K562 (cell line): ENCODE data around the gene ISYNA1. TPM values are rescaled to one million over a fixed set of nuclear protein-coding genes. Genes with fewer than 3 reads are reported as not detected.
A peak's percentile ranks its signal among the peaks of the same experiment; 100 is the strongest.

Experiments used
- ATAC-seq: fragments of 200-7000 bp; cut with Tn5 transposase; 3 replicates; pipeline ENCODE4 v1.9.1; 2020; ENCODE audit warnings: moderate library complexity
- BruUV-seq: library from RNA; stranded (reverse); fragments of 400-500 nt; replicated peaks from 2 replicates; lab custom pipeline; 2021; lab: Mats Ljungman, UMichigan
- CTCF ChIA-PET: fragments of 300-600 bp; formaldehyde crosslinking; extraction: SDS; loops from one replicate; lab custom pipeline; 2021; ENCODE audit warnings: low intra/inter-chr PET ratio; lab: Yijun Ruan, JAX
- POLR2A ChIA-PET: fragments of 300-600, 350-650 bp; sonication (Branson Sonifier 250); formaldehyde crosslinking; extraction: SDS; loops from one replicate; lab custom pipeline; 2021; ENCODE audit warnings: antibody characterized with exemption, inconsistent platforms; lab: Yijun Ruan, JAX
- DNase-seq, 4 experiments: peaks; one replicate each; pipeline versions ENCODE4 v3.0.0 to v3.0.0-alpha.2; 2011 to 2018; ENCODE audit warnings: low spot score in 3 of 4, mixed read lengths in 3 of 4; ENCODE audit errors: extremely low read depth in 1 of 4
- FAIRE-seq: peaks from 2 replicates; lab custom pipeline; 2011; peaks lifted over from hg19 to GRCh38; lab: Jason Lieb, UNC
- H2AFZ ChIP-seq: 2 replicates; pipeline ENCODE4 v1.6.0; 2011; ENCODE audit warnings: low read depth, low read length, control low read depth, inconsistent platforms
- H3K27ac ChIP-seq: fragments of 200-600 bp; 3 replicates; pipeline ENCODE4 v1.8.0; 2011; ENCODE audit warnings: low read depth, mild to moderate bottlenecking, control low read depth, inconsistent platforms, low read length, moderate library complexity, mixed read lengths; ENCODE audit errors: extremely low read depth
- H3K27me3 ChIP-seq, 2 experiments: fragments of 300-600 bp in 1 of 2; 2 replicates in 1 of 2; 3 replicates in 1 of 2; pipeline versions ENCODE4 v1.6.0 to v1.8.0; 2011; ENCODE audit warnings: inconsistent platforms in 2 of 2, low read length in 2 of 2, mild to moderate bottlenecking in 1 of 2, mixed read lengths in 1 of 2, moderate library complexity in 1 of 2; ENCODE audit not compliant: control insufficient read depth in 2 of 2, insufficient read depth in 2 of 2
- H3K36me3 ChIP-seq: fragments of 300-600 bp; 3 replicates; pipeline ENCODE4 v1.8.0; 2011; ENCODE audit warnings: mild to moderate bottlenecking, low read length, inconsistent platforms; ENCODE audit not compliant: control insufficient read depth, insufficient read depth
- H3K4me1 ChIP-seq, 2 experiments: fragments of 200-600 bp in 1 of 2; replicated peaks in 1 of 2; 2 replicates in 1 of 2; 3 replicates in 1 of 2; pipeline versions ENCODE4 v1.5.1 to v1.8.0; 2011; ENCODE audit warnings: inconsistent platforms in 2 of 2, low read length in 2 of 2, mild to moderate bottlenecking in 1 of 2, mixed read lengths in 1 of 2, moderate library complexity in 1 of 2; ENCODE audit not compliant: control insufficient read depth in 2 of 2, insufficient read depth in 2 of 2
- H3K4me2 ChIP-seq: 2 replicates; pipeline ENCODE4 v1.6.1; 2011; ENCODE audit warnings: low read length, control low read depth, inconsistent platforms, mixed read lengths; ENCODE audit not compliant: insufficient read depth
- H3K4me3 ChIP-seq: fragments of 200-600 bp; sonication (generic), shearing (Covaris generic); 2 replicates; pipeline ENCODE4 v1.5.1; 2016; ENCODE audit warnings: control low read depth, inconsistent platforms
- H3K79me2 ChIP-seq: fragments of 200-600 bp; 3 replicates; pipeline ENCODE4 v1.8.0; 2011; ENCODE audit warnings: low read length, inconsistent platforms; ENCODE audit not compliant: control insufficient read depth, insufficient read depth
- H3K9ac ChIP-seq, 2 experiments: 2 replicates each; pipeline versions ENCODE4 v1.6.0 to v1.6.1; 2011; ENCODE audit warnings: low read depth in 2 of 2, low read length in 2 of 2, control low read depth in 1 of 2, inconsistent platforms in 1 of 2, mild to moderate bottlenecking in 1 of 2, mixed read lengths in 1 of 2; ENCODE audit not compliant: insufficient read depth in 1 of 2
- H3K9me1 ChIP-seq: one replicate; pipeline ENCODE4 v1.6.0; 2011; ENCODE audit warnings: inconsistent platforms, mild to moderate bottlenecking, low read length, moderate library complexity; ENCODE audit not compliant: control insufficient read depth, insufficient read depth
- H3K9me3 ChIP-seq: replicated peaks from 2 replicates; pipeline ENCODE4 v1.5.1; 2011; ENCODE audit warnings: low read depth, low read length, inconsistent platforms; ENCODE audit not compliant: control insufficient read depth, insufficient read depth
- H4K20me1 ChIP-seq: replicated peaks from 2 replicates; pipeline ENCODE4 v1.6.1; 2011; ENCODE audit warnings: low read length, inconsistent platforms, mixed read lengths; ENCODE audit not compliant: control insufficient read depth, insufficient read depth
- CLOCK ChIP-seq: fragments of 250-450 bp; sonication (Bioruptor Pico); IDR thresholded peaks from 2 replicates; pipeline ENCODE4 v1.4.0; 2020; ENCODE audit warnings: mild to moderate bottlenecking, moderate library complexity, borderline replicate concordance
- CREB1 ChIP-seq, 2 experiments: sonication (generic) in 1 of 2; formaldehyde crosslinking in 1 of 2; IDR thresholded peaks; 2 replicates each; pipeline versions ENCODE4 v1.6.1 to v1.8.0; 2012 to 2022; ENCODE audit warnings: inconsistent platforms in 1 of 2, mild to moderate bottlenecking in 1 of 2, missing genetic modification reagents in 1 of 2, moderate library complexity in 1 of 2
- FOXP4 ChIP-seq: sonication (generic); formaldehyde crosslinking; IDR thresholded peaks from 2 replicates; pipeline ENCODE4 v1.8.0; 2022; ENCODE audit warnings: mild to moderate bottlenecking, missing genetic modification reagents, borderline replicate concordance
- HIVEP1 ChIP-seq: fragments of 250-450 bp; sonication (Bioruptor Pico); IDR thresholded peaks from 2 replicates; pipeline ENCODE4 v1.4.0; 2020; ENCODE audit warnings: mild to moderate bottlenecking
- MAFK ChIP-seq: IDR thresholded peaks from 2 replicates; pipeline ENCODE4 v1.6.1; 2011; ENCODE audit warnings: low read length, improper control_type of control experiment
- MNT ChIP-seq, 2 experiments: fragments of 450-650 bp; conservative IDR thresholded peaks; 2 replicates each; pipeline ENCODE4 v1.6.1; 2017; ENCODE audit warnings: mild to moderate bottlenecking in 2 of 2, moderate library complexity in 2 of 2
- NKRF ChIP-seq: fragments of 450-650 bp; IDR thresholded peaks from 2 replicates; pipeline ENCODE4 v1.6.1; 2016; ENCODE audit warnings: borderline replicate concordance
- POLR2AphosphoS5 ChIP-seq: IDR thresholded peaks from 2 replicates; pipeline ENCODE4 v1.6.1; 2011; ENCODE audit warnings: mild to moderate bottlenecking, low read depth, low read length, moderate library complexity; ENCODE audit not compliant: control insufficient read depth, insufficient read depth
- SRF ChIP-seq, 2 experiments: fragments of 250-450, 450-650 bp in 1 of 2; sonication (Bioruptor Pico) in 1 of 2; sonication (generic) in 1 of 2; formaldehyde crosslinking; IDR thresholded peaks; 2 replicates each; pipeline versions ENCODE4 v1.5.0 to v1.5.1; 2020 to 2022; ENCODE audit warnings: mild to moderate bottlenecking in 1 of 2, missing genetic modification reagents in 1 of 2
- WGBS: fragments of 100-300 bp; shearing (Covaris generic); methylation state at CpG from one replicate; pipeline ENCODE4 v1.1.6; 2016; ENCODE audit warnings: low coverage, mixed read lengths; ENCODE audit not compliant: insufficient coverage; ENCODE audit errors: missing lambda C conversion rate; 5-methylcytosine and 5-hydroxymethylcytosine counted together
- in situ Hi-C: fragments of 300-500 bp; cut with MboI; formaldehyde crosslinking; loops from 4 replicates; pipeline ENCODE4 v1.15.0; 2018; ENCODE audit warnings: inconsistent platforms, mixed read lengths
- intact Hi-C: fragments of 100-400 bp; cut with micrococcal nuclease; formaldehyde crosslinking; loops from 2 replicates; pipeline ENCODE4 v1.14.2; 2022
- polyA plus RNA-seq, 8 experiments: library from polyadenylated mRNA; depleted of rRNA in 4 of 8; stranded (reverse) in 5 of 8; unstranded in 3 of 8; fragments of >200 nt; fragmentation: Nextera tagmentation in 2 of 8; fragmentation: Illumina TruSeq in 1 of 8; extraction: Ambion mirVana in 2 of 8; extraction: Trizol in 1 of 8; gene quantifications; 2 replicates each; pipeline versions ENCODE4 v1.2.1 to v1.2.3, GENCODE V29; 2011 to 2014; ENCODE audit warnings: inconsistent platforms in 1 of 8, missing spikeins in 1 of 8
- total RNA-seq, 7 experiments: library from RNA; depleted of rRNA in 6 of 7; stranded (reverse); fragments of >200 nt in 6 of 7; fragmentation: Illumina TruSeq in 2 of 7; extraction: Trizol in 2 of 7; gene quantifications; 2 replicates each; pipeline versions ENCODE4 v1.2.1 to v1.2.3, GENCODE V29; 2011 to 2021; ENCODE audit warnings: low replicate concordance in 1 of 7

The ISYNA1 gene
- total and polyA plus RNA-seq, 9 of the 15 experiments (the other 6 are each of a cell fraction or from before 2014, with no cell fraction given), result 21.8 to 460 (median 93.2) TPM

GRCh38 chr19:18385675-18386542, 52.0 kb downstream of the ISYNA1 start, which contains the start of gene GDF15:
GDF15 (plus strand) TSS chr19:18386158; CDS start chr19:18386190, 32 bp downstream.
- ChIA-PET POLR2A (interaction anchor here (0.6 to 8.1 kb wide), 44 partner anchors 10 to 514 kb away, joined by 3 to 244 read pairs (median 5); partner anchors contain the start of genes IQCN, JUND, LRRC25 and LSM4), CTCF (interaction anchor here (0.6 to 1.1 kb wide), 2 partner anchors 44 to 104 kb away, joined by 3 to 4 read pairs; no protein-coding TSS in a partner anchor)
- Histone ChIP-seq H3K4me2 (peak within 1 kb of the TSS; percentile 94), H3K9me3 (no peaks in the 10 kb centered on the region), H3K27me3 (no peaks in the 10 kb centered on the region), H3K9me1 (no peaks in the 10 kb centered on the region), H3K4me3 (peak within 1 kb of the TSS; percentile 89), H4K20me1 (peaks cover 19% of the 10 kb centered on the region), H3K27ac (peak within 1 kb of the TSS; percentile 84), H3K9ac (peak within 1 kb of the TSS; percentile 90 to 94), H3K36me3 (peaks cover 32% of the 10 kb centered on the region; the same call in 2 of the 3 replicates), H3K79me2 (peaks cover 32% of the 10 kb centered on the region), H2AFZ (peak within 1 kb of the TSS; percentile 78), H3K4me1 (peaks cover 23 to 46% of the 10 kb centered on the region in 2 experiments)
- peak; percentile 82 to 98 (median 90) for DNase-seq
- ATAC-seq, result peak; percentile 88
- WGBS, result under 1% methylated on average over 22 of the region's 33 CpGs
- no TSS peak for BruUV-seq
- peak; percentile 87 for FAIRE-seq
- intact Hi-C loops (loop anchor here (1.0 to 5.0 kb wide), 4 partner anchors 12 to 105 kb away; partner anchors contain the start of gene JUND), in situ Hi-C loops (no loop called here)
- TF ChIP-seq MNT (conservative IDR thresholded peaks at IDR 0.05), result peak; percentile 75 to 85
- peak; percentile 62; the same call in 1 of the 2 replicates for TF ChIP-seq CREB1 (IDR thresholded peaks at IDR 0.05)
- TF ChIP-seq CREB1 (CRISPR knock-in tag; IDR thresholded peaks at IDR 0.05), result peak; percentile 65
- TF ChIP-seq FOXP4 (CRISPR knock-in tag), result no peak
- no peak for TF ChIP-seq CLOCK
- no peak for TF ChIP-seq NKRF
- TF ChIP-seq MAFK, result no peak; the same call in 1 of the 2 replicates
- TF ChIP-seq HIVEP1 (CRISPR knock-in tag), result no peak
- peak in 1 of 2 experiments; percentile 71; a peak in 2 of 4 replicates for TF ChIP-seq SRF (CRISPR knock-in tag; IDR thresholded peaks at IDR 0.05)
- TF ChIP-seq POLR2AphosphoS5, result peak; percentile 92
